Breast epithelium (tissue), 4 donors: Measurements from ENCODE around the gene CCL17. TPM values are rescaled to one million over a fixed set of nuclear protein-coding genes. Genes with fewer than 3 reads are reported as not detected.

Experiments used
- DNase-seq, 2 donors: peaks; one replicate each; pipeline ENCODE4 v3.0.0-alpha.2; 2019; ENCODE audit warnings: low spot score in 2 of 2
- H3K27ac ChIP-seq, 2 donors: fragments of 200-600 bp; sonication (generic) in 1 of 2; one replicate each; pipeline ENCODE4 v1.5.1; 2016 to 2019; ENCODE audit warnings: mild to moderate bottlenecking in 1 of 2
- H3K27me3 ChIP-seq, 2 donors: fragments of 200-600 bp; sonication (generic) in 1 of 2; one replicate each; pipeline versions ENCODE4 v1.5.1 to v1.6.0; 2017 to 2019; ENCODE audit warnings: control low read depth in 1 of 2, mild to moderate bottlenecking in 1 of 2
- H3K36me3 ChIP-seq: fragments of 200-600 bp; one replicate; pipeline ENCODE4 v1.5.1; 2019
- H3K4me1 ChIP-seq, 2 donors: fragments of 200-600 bp; sonication (generic); one replicate each; pipeline ENCODE4 v1.5.1; 2016 to 2019; ENCODE audit warnings: control low read depth in 1 of 2
- H3K4me3 ChIP-seq, 3 donors: fragments of 200-600 bp; sonication (generic); 1 replicate in 2 of 3; 2 replicates in 1 of 3; pipeline ENCODE4 v1.5.1; 2016 to 2019; ENCODE audit warnings: mild to moderate bottlenecking in 3 of 3, moderate library complexity in 2 of 3
- H3K9me3 ChIP-seq, 2 donors: fragments of 200-600 bp; sonication (generic) in 1 of 2; one replicate each; pipeline ENCODE4 v1.5.1; 2016 to 2019; ENCODE audit warnings: control low read depth in 1 of 2
- CTCF ChIP-seq, 3 donors: fragments of 450-650 bp; IDR thresholded peaks; one replicate each; pipeline ENCODE4 v1.5.1; 2016 to 2017; ENCODE audit warnings: antibody characterized with exemption in 3 of 3, mild to moderate bottlenecking in 3 of 3, moderate library complexity in 3 of 3
- POLR2A ChIP-seq: fragments of 450-650 bp; IDR thresholded peaks from one replicate; pipeline ENCODE4 v1.6.1; 2016; ENCODE audit warnings: antibody characterized with exemption, mild to moderate bottlenecking, moderate library complexity
- POLR2AphosphoS5 ChIP-seq, 3 donors: sonication (generic); formaldehyde crosslinking; IDR thresholded peaks; one replicate each; pipeline ENCODE4 v1.6.1; 2017; ENCODE audit warnings: antibody characterized with exemption in 3 of 3
- intact Hi-C: fragments of 100-400 bp; cut with DNase I; formaldehyde crosslinking; loops from one replicate; pipeline ENCODE4 v1.15.1; 2023; ENCODE audit warnings: low total_unique reads
- total RNA-seq, 3 donors: library from RNA; depleted of rRNA; stranded (reverse); fragments of >200 nt; gene quantifications; one replicate each; pipeline ENCODE4 v1.1.0, GENCODE V29; 2016

The CCL17 gene
- total RNA-seq, 3 donors from 2014 or later, result not detected

GRCh38 chr16:57452021-57452420, 47.5 kb downstream of the CCL17 start:
- Histone ChIP-seq H3K4me1 (no peaks in the 10 kb centered on the region), H3K36me3 (peaks cover 3% of the 10 kb centered on the region), H3K4me3 (no peak overlapping the region), H3K27me3 (no peaks in the 10 kb centered on the region), H3K9me3 (no peaks in the 10 kb centered on the region), H3K27ac (no peak overlapping the region)
- no peak for DNase-seq
- TF ChIP-seq POLR2AphosphoS5 (IDR thresholded peaks at IDR 0.05) (no peak), CTCF (IDR thresholded peaks at IDR 0.05) (no peak), POLR2A (no peak)
- intact Hi-C loops, result no loop called here

- peak; percentile 78 to 85 for DNase-seq
- Histone ChIP-seq H3K27ac (peak within 1 kb of the TSS; percentile 90 to 93), H3K4me1 (peaks cover 0 to 17% of the 10 kb centered on the region in 2 donors), H3K9me3 (no peaks in the 10 kb centered on the region), H3K27me3 (no peaks in the 10 kb centered on the region), H3K36me3 (peaks cover 6% of the 10 kb centered on the region), H3K4me3 (peak within 1 kb of the TSS; percentile 98 to 100 (median 99))
- intact Hi-C loops, result no loop called here
- TF ChIP-seq POLR2A, result peak; percentile 94
- TF ChIP-seq CTCF (IDR thresholded peaks at IDR 0.05), result peak; percentile 92 to 98 (median 96)
- peak; percentile 98 to 99 (median 98) for TF ChIP-seq POLR2AphosphoS5 (IDR thresholded peaks at IDR 0.05)
Observed at GRCh38 chr16:57462209-57462977, 57.8 kb downstream of the CCL17 start, which contains the start of gene POLR2C. TSS of gene POLR2C (plus strand) at chr16:57462679. CDS start at chr16:57462725, 46 bp downstream.

- DNase-seq, result no peak
- H3K27ac ChIP-seq, result peak overlapping the region; percentile 90 to 93
- H3K4me1 ChIP-seq, result peaks cover 0 to 17% of the 10 kb centered on the region in 2 donors
- no peaks in the 10 kb centered on the region for H3K9me3 ChIP-seq
- intact Hi-C loops, result no loop called here
- H3K4me3 ChIP-seq, result peak overlapping the region; percentile 98 to 100 (median 99)
- no peaks in the 10 kb centered on the region for H3K27me3 ChIP-seq
- H3K36me3 ChIP-seq, result peaks cover under 1% of the 10 kb centered on the region
- TF ChIP-seq POLR2AphosphoS5 (IDR thresholded peaks at IDR 0.05) (no peak), POLR2A (no peak), CTCF (IDR thresholded peaks at IDR 0.05) (no peak)
Observed at GRCh38 chr16:57462978-57463362, 58.4 kb downstream of the CCL17 start.

GRCh38 chr16:57464523-57464922, 60.0 kb downstream of the CCL17 start:
- intact Hi-C loops, result no loop called here
- no peak for DNase-seq
- Histone ChIP-seq H3K4me3 (no peak overlapping the region), H3K9me3 (no peaks in the 10 kb centered on the region), H3K27me3 (no peaks in the 10 kb centered on the region), H3K4me1 (peaks cover 0 to 17% of the 10 kb centered on the region in 2 donors), H3K27ac (no peak overlapping the region), H3K36me3 (peaks cover 4% of the 10 kb centered on the region)
- TF ChIP-seq CTCF (IDR thresholded peaks at IDR 0.05) (no peak), POLR2AphosphoS5 (IDR thresholded peaks at IDR 0.05) (no peak), POLR2A (no peak)

Other genes starting within 250 kb of the CCL17 start
- gene PSME3IP1, start 218.7 kb upstream of the CCL17 start, total RNA-seq, result 10 to 100 TPM; 64.8 to 81.4 (median 69.8) TPM
- 10 to 100 TPM; 26.4 to 52.4 (median 34.4) TPM for gene RSPRY1, start 218.4 kb upstream of the CCL17 start, total RNA-seq
- 10 to 100 TPM; 50.5 to 64.0 (median 62.4) TPM for gene ARL2BP, start 159.5 kb upstream of the CCL17 start, total RNA-seq
- gene PLLP, start 120.1 kb upstream of the CCL17 start, total RNA-seq, result 10 to 100 TPM in 1 of 3 donors, 1 to 10 TPM in 2; 3.8 to 44.6 (median 7.9) TPM
- under 1 TPM; 0.15 to 0.33 (median 0.16) TPM for gene CCL22, start 46.0 kb upstream of the CCL17 start, total RNA-seq
- 100 to 1,000 TPM in 1 of 3 donors, 10 to 100 TPM in 1, 1 to 10 TPM in 1; 6.2 to 164 (median 58.0) TPM for gene CX3CL1, start 32.3 kb upstream of the CCL17 start, total RNA-seq
- 10 to 100 TPM; 23.4 to 33.2 (median 28.8) TPM for gene CIAPIN1, start 42.6 kb downstream of the CCL17 start, total RNA-seq
- 10 to 100 TPM; 36.0 to 42.6 (median 40.7) TPM for gene COQ9, start 42.7 kb downstream of the CCL17 start, total RNA-seq
- 100 to 1,000 TPM; 119 to 129 (median 127) TPM for gene POLR2C, start 57.9 kb downstream of the CCL17 start, total RNA-seq
- 10 to 100 TPM; 13.1 to 20.3 (median 17.6) TPM for gene DOK4, start 81.7 kb downstream of the CCL17 start, total RNA-seq
- gene CCDC102A, start 131.8 kb downstream of the CCL17 start, total RNA-seq, result 10 to 100 TPM in 2 of 3 donors, 1 to 10 TPM in 1; 6.7 to 15.1 (median 12.1) TPM
- 1 to 10 TPM in 1 of 3 donors, under 1 TPM in 1, not detected in 1; 0.66 to 1.0 TPM for gene ADGRG5, start 137.9 kb downstream of the CCL17 start, total RNA-seq
- gene ADGRG1, start 223.9 kb downstream of the CCL17 start, total RNA-seq, result 10 to 100 TPM in 2 of 3 donors, 1 to 10 TPM in 1; 9.4 to 54.1 (median 34.0) TPM